Endothelial cell of umbilical vein (primary cell): ENCODE data around the gene GAPDH. TPM values are rescaled to one million over a fixed set of nuclear protein-coding genes. Genes with fewer than 3 reads are reported as not detected.

Source experiments
- BruUV-seq: library from RNA; stranded (reverse); fragments of 400-500 nt; replicated peaks from 2 replicates; lab custom pipeline; 2021; lab: Mats Ljungman, UMichigan
- CTCF ChIA-PET: fragments of 300-600, 350-600 bp; sonication (Branson Sonifier 250); formaldehyde crosslinking; loops from one replicate; lab custom pipeline; 2021; ENCODE audit warnings: antibody characterized with exemption, inconsistent platforms; lab: Charles Lee
- POLR2A ChIA-PET: fragments of 300-600, 350-600 bp; sonication (Branson Sonifier 250); formaldehyde crosslinking; loops from one replicate; lab custom pipeline; 2021; ENCODE audit warnings: antibody characterized with exemption, inconsistent platforms; lab: Charles Lee
- DNase-seq: peaks from one replicate; pipeline ENCODE4 v3.0.0-alpha.2; 2011; ENCODE audit warnings: low read depth, low spot score
- FAIRE-seq: peaks from 2 replicates; lab custom pipeline; 2011; peaks lifted over from hg19 to GRCh38; lab: Jason Lieb, UNC
- H2AFZ ChIP-seq: 2 replicates; pipeline ENCODE4 v1.6.0; 2012; ENCODE audit warnings: low read depth, low read length, control low read depth, inconsistent platforms
- H3K27ac ChIP-seq: 2 replicates; pipeline ENCODE4 v1.5.1; 2011; ENCODE audit warnings: low read depth, mild to moderate bottlenecking, control low read depth, low read length, moderate library complexity; ENCODE audit not compliant: insufficient read depth
- H3K27me3 ChIP-seq, 2 experiments: 2 replicates each; pipeline versions ENCODE4 v1.6.0 to v1.6.1; 2011; ENCODE audit warnings: low read length in 2 of 2, mixed read lengths in 1 of 2; ENCODE audit not compliant: control insufficient read depth in 2 of 2, insufficient read depth in 2 of 2
- H3K36me3 ChIP-seq, 2 experiments: 2 replicates in 1 of 2; 3 replicates in 1 of 2; pipeline ENCODE4 v1.5.1; 2011; ENCODE audit warnings: low read length in 2 of 2, mild to moderate bottlenecking in 1 of 2, moderate library complexity in 1 of 2; ENCODE audit not compliant: control insufficient read depth in 2 of 2, insufficient read depth in 2 of 2; ENCODE audit errors: extremely low read depth in 1 of 2
- H3K4me1 ChIP-seq: 3 replicates; pipeline ENCODE4 v1.5.1; 2011; ENCODE audit warnings: mild to moderate bottlenecking, low read length; ENCODE audit not compliant: control insufficient read depth, insufficient read depth; ENCODE audit errors: extremely low read depth
- H3K4me2 ChIP-seq: 2 replicates; pipeline ENCODE4 v1.6.1; 2011; ENCODE audit warnings: low read length, control low read depth, mixed read lengths; ENCODE audit not compliant: insufficient read depth
- H3K4me3 ChIP-seq, 3 experiments: fragments of 200-600 bp in 1 of 3; sonication (generic), shearing (Covaris generic) in 1 of 3; replicated peaks in 1 of 3; 2 replicates each; pipeline ENCODE4 v1.5.1; 2011 to 2016; ENCODE audit warnings: control low read depth in 3 of 3, low read length in 3 of 3, mild to moderate bottlenecking in 2 of 3, inconsistent platforms in 1 of 3, low read depth in 1 of 3, moderate library complexity in 1 of 3; ENCODE audit not compliant: insufficient read depth in 1 of 3
- H3K79me2 ChIP-seq: 2 replicates; pipeline ENCODE4 v1.6.0; 2012; ENCODE audit warnings: low read length, inconsistent platforms; ENCODE audit not compliant: control insufficient read depth, insufficient read depth
- H3K9ac ChIP-seq: replicated peaks from 2 replicates; pipeline ENCODE3; 2011; ENCODE audit warnings: low read length, control low read depth; ENCODE audit not compliant: insufficient read depth; ENCODE audit errors: extremely low read depth
- H3K9me1 ChIP-seq: replicated peaks from 3 replicates; pipeline ENCODE4 v1.6.0; 2011; ENCODE audit warnings: mild to moderate bottlenecking, low read length; ENCODE audit not compliant: control insufficient read depth, insufficient read depth; ENCODE audit errors: extremely low read depth
- H3K9me3 ChIP-seq: replicated peaks from 2 replicates; pipeline ENCODE4 v1.5.1; 2012; ENCODE audit warnings: low read length, inconsistent platforms; ENCODE audit not compliant: control insufficient read depth, insufficient read depth
- H4K20me1 ChIP-seq: replicated peaks from 2 replicates; pipeline ENCODE3; 2011; ENCODE audit warnings: mild to moderate bottlenecking, low read length; ENCODE audit not compliant: control insufficient read depth, insufficient read depth; ENCODE audit errors: extremely low read depth
- CTCF ChIP-seq, 2 donors: IDR thresholded peaks; 1 replicate in 1 of 2; 2 replicates in 1 of 2; pipeline ENCODE4 v1.5.1; 2011; ENCODE audit warnings: low read length in 2 of 2, mild to moderate bottlenecking in 2 of 2, moderate library complexity in 2 of 2, control low read depth in 1 of 2, inconsistent platforms in 1 of 2, low read depth in 1 of 2; ENCODE audit not compliant: insufficient read depth in 1 of 2; ENCODE audit errors: extremely low read depth in 1 of 2
- FOS ChIP-seq: IDR thresholded peaks from 2 replicates; pipeline ENCODE4 v1.6.1; 2011; ENCODE audit warnings: mild to moderate bottlenecking, low read length, moderate library complexity, borderline replicate concordance; ENCODE audit not compliant: insufficient read depth
- JUN ChIP-seq: IDR thresholded peaks from 2 replicates; pipeline ENCODE4 v1.6.1; 2011; ENCODE audit warnings: borderline replicate concordance, low read depth; ENCODE audit not compliant: insufficient read length, insufficient read depth
- MYC ChIP-seq: IDR thresholded peaks from one replicate; pipeline ENCODE4 v1.6.1; 2011; ENCODE audit warnings: mild to moderate bottlenecking, low read depth, low read length
- POLR2A ChIP-seq: IDR thresholded peaks from 2 replicates; pipeline ENCODE4 v1.6.1; 2012; ENCODE audit warnings: low read depth, mild to moderate bottlenecking, control low read depth, low read length
- POLR2AphosphoS5 ChIP-seq: IDR thresholded peaks from 2 replicates; pipeline ENCODE4 v1.6.1; 2012; ENCODE audit warnings: low read depth, mild to moderate bottlenecking, control low read depth, low read length, moderate library complexity; ENCODE audit not compliant: insufficient read depth
- dilution Hi-C: fragments of 300-500 bp; cut with MboI; formaldehyde crosslinking; loops from one replicate; pipeline ENCODE4 v1.15.0; 2019; ENCODE audit warnings: low sequenced_read_pairs; ENCODE audit not compliant: extremely low pct_ligation_motif_present
- intact Hi-C: fragments of 100-400 bp; cut with micrococcal nuclease; formaldehyde crosslinking; loops from one replicate; pipeline ENCODE4 v1.10.0; 2022
- polyA plus RNA-seq, 4 experiments: library from polyadenylated mRNA; depleted of rRNA in 3 of 4; stranded (reverse) in 3 of 4; unstranded in 1 of 4; fragments of >200 nt; gene quantifications; 2 replicates each; pipeline versions ENCODE4 v1.2.1 to v1.2.3, GENCODE V29; 2011 to 2012; ENCODE audit warnings: missing spikeins in 1 of 4
- total RNA-seq: library from RNA; stranded (reverse); gene quantifications from 2 replicates; pipeline ENCODE4 v1.2.3, GENCODE V29; 2021
- TF ChIP-seq, protein P1 (sequence below): IDR thresholded peaks from 2 replicates; pipeline ENCODE4 v1.6.1; 2011; ENCODE audit not compliant: insufficient read depth, insufficient read length

Gene GAPDH
- total and polyA plus RNA-seq, 2 donors (not counting 3 experiments of a cell fraction or from before 2014, with no cell fraction given) = 4,648 to 8,748 TPM

DNA sequence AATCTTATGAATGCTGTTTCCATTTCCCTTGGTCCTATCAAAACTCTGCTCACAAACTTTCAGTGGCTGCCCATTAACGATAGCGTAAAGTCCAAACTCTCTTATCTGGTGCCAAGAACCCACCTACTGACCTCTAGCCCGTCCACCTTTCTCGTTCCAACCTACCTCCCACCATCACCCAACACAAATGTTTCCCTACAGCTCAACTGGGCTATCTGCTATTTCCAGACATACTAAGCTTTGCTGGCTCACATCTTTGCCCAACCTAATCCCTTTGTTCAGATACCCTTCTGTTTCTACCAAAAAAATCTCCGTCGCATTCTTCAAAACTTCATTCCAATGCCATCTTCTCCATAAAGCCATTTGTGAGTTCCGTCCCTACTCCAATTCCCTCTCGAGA is 41.3 kb downstream of the GAPDH start:
- intact Hi-C loops = no loop called here
- no peak overlapping the region for H3K4me3 ChIP-seq
- H3K4me1 ChIP-seq = no peaks in the 10 kb centered on the region
- H2AFZ ChIP-seq = no peak overlapping the region
- TF ChIP-seq FOS (no peak), MYC (no peak), POLR2A (no peak), CTCF (IDR thresholded peaks at IDR 0.05; ENCODE audit: extremely low read depth in 1 of 2, insufficient read depth in 1 of 2, low read depth in 1 of 2, low read length in 2 of 2) (no peak), JUN (no peak)
- TF ChIP-seq, protein P1, sequence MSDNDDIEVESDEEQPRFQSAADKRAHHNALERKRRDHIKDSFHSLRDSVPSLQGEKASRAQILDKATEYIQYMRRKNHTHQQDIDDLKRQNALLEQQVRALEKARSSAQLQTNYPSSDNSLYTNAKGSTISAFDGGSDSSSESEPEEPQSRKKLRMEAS = no peak
- H3K4me2 ChIP-seq = no peak overlapping the region
- H3K9me1 ChIP-seq = no peaks in the 10 kb centered on the region
- H3K9ac ChIP-seq = no peak overlapping the region
- no peaks in the 10 kb centered on the region for H4K20me1 ChIP-seq
- DNase-seq (no peak), FAIRE-seq (no peak)
- H3K27ac ChIP-seq = no peak overlapping the region
- peaks cover 27 to 50% of the 10 kb centered on the region in 2 experiments for H3K36me3 ChIP-seq
- ChIA-PET POLR2A (no interaction called here), CTCF (no interaction called here)
- dilution Hi-C loops = no loop called here
- BruUV-seq = no TSS peak
- H3K79me2 ChIP-seq = no peaks in the 10 kb centered on the region
- no peaks in the 10 kb centered on the region for H3K9me3 ChIP-seq
- no peaks in the 10 kb centered on the region for H3K27me3 ChIP-seq

DNA sequence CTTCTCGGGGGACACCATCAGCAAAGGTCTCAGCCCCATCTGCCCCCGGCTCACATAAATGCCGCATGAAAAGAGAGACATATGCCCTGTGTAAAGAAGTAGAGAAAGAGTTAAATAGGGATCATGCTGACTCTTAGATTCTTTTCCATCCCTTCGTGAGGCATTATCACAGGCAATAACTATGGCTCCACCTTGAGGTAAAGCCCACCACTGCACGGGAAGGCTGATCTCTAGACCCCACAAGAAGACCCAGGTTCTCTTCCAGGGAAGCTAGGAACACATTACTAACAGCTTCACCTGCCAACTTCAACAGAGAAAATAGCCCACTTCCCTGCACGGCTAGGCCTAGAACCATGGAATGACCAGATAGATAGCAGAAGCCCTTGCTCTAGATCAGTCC is 47.9 kb downstream of the GAPDH start:
- ChIA-PET CTCF (interaction anchor here (1.1 kb wide), 1 partner anchor 14 kb away, joined by 4 read pairs; the partner anchor contains the start of gene NOP2), POLR2A (no interaction called here)
- no peaks in the 10 kb centered on the region for H3K27me3 ChIP-seq
- no peak overlapping the region for H3K9ac ChIP-seq
- H2AFZ ChIP-seq = no peak overlapping the region
- no peaks in the 10 kb centered on the region for H3K9me3 ChIP-seq
- no peak for FAIRE-seq
- no peaks in the 10 kb centered on the region for H4K20me1 ChIP-seq
- no peak for DNase-seq
- intact Hi-C loops (no loop called here), dilution Hi-C loops (no loop called here)
- no peaks in the 10 kb centered on the region for H3K4me1 ChIP-seq
- H3K4me3 ChIP-seq = no peak overlapping the region
- H3K27ac ChIP-seq = no peak overlapping the region
- H3K4me2 ChIP-seq = no peak overlapping the region
- no peaks in the 10 kb centered on the region for H3K9me1 ChIP-seq
- peaks cover 39 to 61% of the 10 kb centered on the region in 2 experiments for H3K36me3 ChIP-seq
- H3K79me2 ChIP-seq = peaks cover 2% of the 10 kb centered on the region
- BruUV-seq = no TSS peak
- no peak for TF ChIP-seq FOS
- no peak for TF ChIP-seq POLR2AphosphoS5
- peak; percentile 10 to 15 for TF ChIP-seq CTCF (IDR thresholded peaks at IDR 0.05; ENCODE audit: extremely low read depth in 1 of 2, insufficient read depth in 1 of 2, low read depth in 1 of 2, low read length in 2 of 2)
